D721Med (cell line): Measurements from ENCODE around the gene MAPRE2.

Source experiments
- DNase-seq: peaks from one replicate; pipeline ENCODE4 v3.0.0; 2011; ENCODE audit warnings: low spot score; ENCODE audit not compliant: insufficient read length
- FAIRE-seq: peaks from 2 replicates; lab custom pipeline; 2011; peaks lifted over from hg19 to GRCh38; lab: Jason Lieb, UNC
- CTCF ChIP-seq: IDR thresholded peaks from 2 replicates; pipeline ENCODE4 v1.5.1; 2012; ENCODE audit warnings: mild to moderate bottlenecking, control low read depth; ENCODE audit not compliant: insufficient read depth; ENCODE audit errors: missing control alignments

MAPRE2 gene

DNA sequence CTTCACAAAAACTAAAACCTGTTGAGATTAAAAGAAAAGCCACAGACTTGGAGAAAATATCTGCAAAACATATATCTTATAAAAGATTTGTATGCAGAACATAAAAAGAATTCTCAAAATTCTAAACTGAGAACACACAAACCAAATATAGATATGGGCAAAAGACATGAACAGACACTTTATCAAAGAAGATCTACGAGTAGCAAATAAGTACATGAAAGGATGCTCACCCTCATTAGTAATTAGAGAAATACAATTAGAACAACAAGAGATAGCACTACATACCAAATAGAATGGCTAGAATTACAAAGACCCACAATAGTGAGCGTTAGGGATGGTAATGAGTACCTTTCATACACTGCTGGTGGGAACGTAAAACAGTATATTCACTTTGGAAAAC lies 135.7 kb downstream of the MAPRE2 start:
- TF ChIP-seq CTCF, result no peak
- peak; percentile 21 for FAIRE-seq
- DNase-seq, result no peak

DNA sequence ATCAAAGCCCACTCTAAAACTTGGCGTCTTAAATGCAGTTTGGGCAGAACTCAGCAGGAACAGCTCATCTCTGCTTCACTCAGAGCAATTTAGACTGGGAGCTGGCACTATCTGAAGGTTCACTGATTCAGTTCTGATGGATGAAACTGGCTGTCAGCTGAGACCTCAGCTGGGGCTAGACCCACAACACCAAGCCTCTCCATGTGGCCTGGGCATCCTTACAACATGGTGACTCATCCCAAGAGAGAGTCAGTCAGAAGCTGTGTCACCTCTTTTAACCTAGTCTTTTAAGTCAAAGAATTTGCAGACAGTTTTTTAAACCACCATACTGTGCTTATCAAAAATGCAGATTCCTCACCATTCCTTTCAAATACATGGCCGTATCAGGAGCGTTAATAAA lies 137.0 kb downstream of the MAPRE2 start:
- DNase-seq (no peak), FAIRE-seq (no peak)
- no peak for TF ChIP-seq CTCF

- FAIRE-seq (no peak), DNase-seq (no peak)
- TF ChIP-seq CTCF, result no peak
These were observed 138.7 kb downstream of the MAPRE2 start for GRCh38 chr18:35179906-35180305.

- FAIRE-seq (peak; percentile 21), DNase-seq (no peak)
- TF ChIP-seq CTCF, result no peak
These were observed 139.2 kb downstream of the MAPRE2 start for GRCh38 chr18:35180455-35180854.

GRCh38 chr18:35182151-35182550 lies 140.9 kb downstream of the MAPRE2 start:
- no peak for TF ChIP-seq CTCF
- peak; percentile 75 for FAIRE-seq
- DNase-seq, result no peak

DNA sequence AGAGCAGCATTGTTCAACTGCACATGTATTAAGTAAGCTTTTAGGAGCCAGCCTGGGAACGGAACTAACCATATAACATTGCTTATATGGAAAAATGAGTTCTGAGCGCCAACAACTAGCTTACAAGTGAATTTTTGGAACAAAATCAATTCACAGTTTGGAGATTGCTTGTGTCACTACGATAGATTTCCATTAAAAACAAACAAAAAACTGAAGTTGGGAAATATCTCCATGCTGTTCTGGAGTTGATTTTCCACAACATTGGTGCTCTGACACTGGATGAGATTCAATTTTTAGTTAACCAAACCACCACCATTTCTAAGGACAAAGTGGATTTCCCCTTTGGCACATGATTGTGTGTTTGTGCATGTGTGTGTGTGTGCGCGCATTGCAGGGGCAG lies 142.7 kb downstream of the MAPRE2 start:
- no peak for TF ChIP-seq CTCF

GRCh38 chr18:35185771-35186170 lies 144.6 kb downstream of the MAPRE2 start:
- no peak for TF ChIP-seq CTCF
- FAIRE-seq, result no peak
- no peak for DNase-seq

More for the DNA sequence above, 142.7 kb downstream of the MAPRE2 start:
- FAIRE-seq (peak; percentile 82), DNase-seq (no peak)
